ENCODE measurements around the gene CDC45. TPM values are rescaled to one million over a fixed set of nuclear protein-coding genes. Genes with fewer than 3 reads are reported as not detected.

The CDC45 gene
- total RNA-seq, 2 experiments from 2014 or later, result 103 to 111 TPM

- intact Hi-C loops (cut with DNase I, micrococcal nuclease), result no loop called here
- ATAC-seq (no peak), DNase-seq (no peak)
- ChIA-PET POLR2A (no interaction called here), CTCF (no interaction called here)
- H3K27ac Mint-ChIP-seq, result peak overlapping the region; percentile 5
- H3K9me3 Mint-ChIP-seq (ENCODE audit: low read depth), result no peaks in the 10 kb centered on the region
- no peaks in the 10 kb centered on the region for H3K27me3 Mint-ChIP-seq
- H3K4me3 Mint-ChIP-seq, result no peak overlapping the region
- peaks cover 30% of the 10 kb centered on the region for H3K4me1 Mint-ChIP-seq
- peaks cover 58% of the 10 kb centered on the region for H3K36me3 Mint-ChIP-seq (ENCODE audit: low read depth)
Measured at GRCh38 chr22:19483481-19484244, 3.9 kb downstream of the CDC45 start.

GRCh38 chr22:19488285-19488684, 8.6 kb downstream of the CDC45 start:
- H3K27ac Mint-ChIP-seq, result no peak overlapping the region
- H3K27me3 Mint-ChIP-seq, result no peaks in the 10 kb centered on the region
- intact Hi-C loops (cut with DNase I, micrococcal nuclease), result no loop called here
- ChIA-PET POLR2A (interaction anchor here (0.6 to 1.2 kb wide), 2 partner anchors 10 to 54 kb away, joined by 3 to 4 read pairs; no protein-coding TSS in a partner anchor), CTCF (interaction anchor here (0.8 kb wide), 1 partner anchor 9 kb away, joined by 3 read pairs; the partner anchor contains the start of gene CDC45)
- H3K4me3 Mint-ChIP-seq, result no peak overlapping the region
- ATAC-seq (no peak), DNase-seq (no peak)
- H3K36me3 Mint-ChIP-seq (ENCODE audit: low read depth), result peaks cover 62% of the 10 kb centered on the region
- no peaks in the 10 kb centered on the region for H3K9me3 Mint-ChIP-seq (ENCODE audit: low read depth)
- H3K4me1 Mint-ChIP-seq, result peaks cover 37% of the 10 kb centered on the region

GRCh38 chr22:19488884-19489843, 9.4 kb downstream of the CDC45 start:
- H3K4me3 Mint-ChIP-seq, result no peak overlapping the region
- POLR2A ChIA-PET, result interaction anchor here (0.6 to 1.0 kb wide), 3 partner anchors 9 to 346 kb away, joined by 3 to 4 read pairs (median 3); partner anchors contain the start of gene CDC45
- H3K27me3 Mint-ChIP-seq, result no peaks in the 10 kb centered on the region
- DNase-seq (no peak), ATAC-seq (no peak)
- H3K4me1 Mint-ChIP-seq, result peaks cover 32% of the 10 kb centered on the region
- CTCF ChIA-PET, result interaction anchor here (1.6 kb wide), 1 partner anchor 141 kb away, joined by 6 read pairs; no protein-coding TSS in a partner anchor
- peaks cover 60% of the 10 kb centered on the region for H3K36me3 Mint-ChIP-seq (ENCODE audit: low read depth)
- H3K27ac Mint-ChIP-seq, result no peak overlapping the region
- H3K9me3 Mint-ChIP-seq (ENCODE audit: low read depth), result no peaks in the 10 kb centered on the region
- intact Hi-C loops (cut with DNase I, micrococcal nuclease), result no loop called here

GRCh38 chr22:19490628-19491230, 11.0 kb downstream of the CDC45 start:
- peaks cover 29% of the 10 kb centered on the region for H3K4me1 Mint-ChIP-seq
- intact Hi-C loops (cut with DNase I, micrococcal nuclease), result no loop called here
- ATAC-seq (peak; percentile 74), DNase-seq (no peak)
- no peak overlapping the region for H3K27ac Mint-ChIP-seq
- peaks cover 56% of the 10 kb centered on the region for H3K36me3 Mint-ChIP-seq (ENCODE audit: low read depth)
- ChIA-PET CTCF (interaction anchor here (0.7 to 1.6 kb wide), 3 partner anchors 11 to 139 kb away, joined by 3 to 6 read pairs (median 4); no protein-coding TSS in a partner anchor), POLR2A (no interaction called here)
- H3K4me3 Mint-ChIP-seq, result no peak overlapping the region
- no peaks in the 10 kb centered on the region for H3K9me3 Mint-ChIP-seq (ENCODE audit: low read depth)
- H3K27me3 Mint-ChIP-seq, result no peaks in the 10 kb centered on the region

GRCh38 chr22:19492504-19493174, 12.9 kb downstream of the CDC45 start:
- Mint-ChIP-seq H3K27ac (peak overlapping the region; percentile 35), H3K4me1 (peaks cover 32% of the 10 kb centered on the region), H3K36me3 (ENCODE audit: low read depth) (peaks cover 65% of the 10 kb centered on the region), H3K27me3 (no peaks in the 10 kb centered on the region), H3K9me3 (ENCODE audit: low read depth) (no peaks in the 10 kb centered on the region), H3K4me3 (no peak overlapping the region)
- intact Hi-C loops (cut with DNase I, micrococcal nuclease), result no loop called here
- ChIA-PET POLR2A (no interaction called here), CTCF (interaction anchor here (1.2 to 1.4 kb wide), 2 partner anchors 107 to 137 kb away, joined by 4 to 5 read pairs; no protein-coding TSS in a partner anchor)
- ATAC-seq (peak; percentile 60), DNase-seq (no peak)

GRCh38 chr22:19494001-19494560, 14.4 kb downstream of the CDC45 start:
- DNase-seq, result no peak
- H3K36me3 Mint-ChIP-seq (ENCODE audit: low read depth), result peaks cover 61% of the 10 kb centered on the region
- intact Hi-C loops (cut with DNase I, micrococcal nuclease), result no loop called here

GRCh38 chr22:19494676-19495173, 15.0 kb downstream of the CDC45 start:
- Mint-ChIP-seq H3K27ac (no peak overlapping the region), H3K27me3 (no peaks in the 10 kb centered on the region), H3K36me3 (ENCODE audit: low read depth) (peaks cover 57% of the 10 kb centered on the region), H3K4me1 (peaks cover 26% of the 10 kb centered on the region), H3K9me3 (ENCODE audit: low read depth) (no peaks in the 10 kb centered on the region), H3K4me3 (no peak overlapping the region)
- intact Hi-C loops (cut with DNase I, micrococcal nuclease), result no loop called here
- ATAC-seq, result no peak
- DNase-seq, result no peak
- ChIA-PET POLR2A (interaction anchor here (1.0 kb wide), 1 partner anchor 15 kb away, joined by 4 read pairs; the partner anchor contains the start of gene CDC45), CTCF (interaction anchor here (1.0 kb wide), 1 partner anchor 136 kb away, joined by 3 read pairs; no protein-coding TSS in a partner anchor)

More at GRCh38 chr22:19494001-19494560, 14.4 kb downstream of the CDC45 start:
- Mint-ChIP-seq H3K27me3 (no peaks in the 10 kb centered on the region), H3K27ac (no peak overlapping the region), H3K9me3 (ENCODE audit: low read depth) (no peaks in the 10 kb centered on the region), H3K4me3 (no peak overlapping the region), H3K4me1 (peaks cover 27% of the 10 kb centered on the region)
- no peak for ATAC-seq
- ChIA-PET POLR2A (interaction anchor here (1.0 kb wide), 1 partner anchor 14 kb away, joined by 4 read pairs; the partner anchor contains the start of gene CDC45), CTCF (interaction anchor here (1.0 to 1.4 kb wide), 2 partner anchors 105 to 136 kb away, joined by 3 to 5 read pairs; no protein-coding TSS in a partner anchor)

GRCh38 chr22:19495562-19496323, 16.0 kb downstream of the CDC45 start:
- H3K4me1 Mint-ChIP-seq, result peaks cover 19% of the 10 kb centered on the region
- no peak for ATAC-seq
- no peaks in the 10 kb centered on the region for H3K9me3 Mint-ChIP-seq (ENCODE audit: low read depth)
- no peak overlapping the region for H3K4me3 Mint-ChIP-seq
- CTCF ChIA-PET, result interaction anchor here (0.6 to 1.0 kb wide), 2 partner anchors 18 to 137 kb away, joined by 3 read pairs; no protein-coding TSS in a partner anchor
- no peaks in the 10 kb centered on the region for H3K27me3 Mint-ChIP-seq
- no peak for DNase-seq
- POLR2A ChIA-PET, result no interaction called here
- intact Hi-C loops (cut with DNase I, micrococcal nuclease), result loop anchor here in 1 of 2 experiments (2.0 kb wide), 1 partner anchor 135 kb away; no protein-coding TSS in a partner anchor
- H3K36me3 Mint-ChIP-seq (ENCODE audit: low read depth), result peaks cover 50% of the 10 kb centered on the region
- H3K27ac Mint-ChIP-seq, result no peak overlapping the region

GRCh38 chr22:19496324-19496630, 16.6 kb downstream of the CDC45 start:
- H3K9me3 Mint-ChIP-seq (ENCODE audit: low read depth), result no peaks in the 10 kb centered on the region
- CTCF ChIA-PET, result interaction anchor here (0.6 kb wide), 1 partner anchor 17 kb away, joined by 3 read pairs; no protein-coding TSS in a partner anchor
- H3K27ac Mint-ChIP-seq, result no peak overlapping the region
- H3K36me3 Mint-ChIP-seq (ENCODE audit: low read depth), result peaks cover 50% of the 10 kb centered on the region
- peaks cover 19% of the 10 kb centered on the region for H3K4me1 Mint-ChIP-seq
- POLR2A ChIA-PET, result no interaction called here
- intact Hi-C loops (cut with DNase I, micrococcal nuclease), result loop anchor here in 1 of 2 experiments (2.0 kb wide), 1 partner anchor 135 kb away; no protein-coding TSS in a partner anchor
- H3K4me3 Mint-ChIP-seq, result no peak overlapping the region
- no peaks in the 10 kb centered on the region for H3K27me3 Mint-ChIP-seq
- ATAC-seq (no peak), DNase-seq (no peak)

All from activated CD4-positive, alpha-beta T cell treated with anti-CD3 and anti-CD28 coated beads for 36 hours (primary cell).